GM23338 (cell line): Measurements from ENCODE around the gene ZBTB8A. TPM values are rescaled to one million over a fixed set of nuclear protein-coding genes. Genes with fewer than 3 reads are reported as not detected.

Experiments used
- ATAC-seq: fragments of 200-7000 bp; cut with Tn5 transposase; 3 replicates; pipeline ENCODE4 v1.9.1; 2020
- DNase-seq: peaks from one replicate; pipeline ENCODE4 v3.0.0-alpha.2; 2015; ENCODE audit warnings: low spot score
- H2AFZ ChIP-seq: fragments of 200-600 bp; sonication (generic); 2 replicates; pipeline ENCODE4 v1.8.0; 2016; ENCODE audit warnings: antibody characterized with exemption, mild to moderate bottlenecking, moderate library complexity
- H3F3A ChIP-seq: fragments of 200-600 bp; sonication (generic); replicated peaks from 2 replicates; pipeline ENCODE4 v1.8.0; 2017; ENCODE audit warnings: antibody characterized with exemption, mixed run types, low read depth
- H3K27ac ChIP-seq: fragments of 200-600 bp; sonication (generic); 2 replicates; pipeline ENCODE4 v1.6.1; 2016; ENCODE audit warnings: low read depth
- H3K27me3 ChIP-seq: fragments of 200-600 bp; sonication (generic); 2 replicates; pipeline ENCODE4 v1.8.0; 2016; ENCODE audit warnings: mild to moderate bottlenecking, mixed run types, moderate library complexity; ENCODE audit not compliant: insufficient read depth
- H3K36me3 ChIP-seq: fragments of 200-600 bp; sonication (generic); 2 replicates; pipeline ENCODE4 v1.8.0; 2016; ENCODE audit warnings: mild to moderate bottlenecking; ENCODE audit not compliant: insufficient read depth
- H3K4me1 ChIP-seq: fragments of 200-600 bp; sonication (generic); 2 replicates; pipeline ENCODE4 v1.8.0; 2016; ENCODE audit warnings: mild to moderate bottlenecking, moderate library complexity; ENCODE audit not compliant: insufficient read depth
- H3K4me2 ChIP-seq: fragments of 200-600 bp; sonication (generic); 2 replicates; pipeline ENCODE4 v1.7.1; 2017; ENCODE audit warnings: mixed run types
- H3K4me3 ChIP-seq: fragments of 200-600 bp; sonication (generic); 2 replicates; pipeline ENCODE4 v1.6.1; 2016; ENCODE audit warnings: mixed run types
- H3K79me2 ChIP-seq: fragments of 200-600 bp; sonication (generic); replicated peaks from 2 replicates; pipeline ENCODE4 v1.8.0; 2017; ENCODE audit warnings: mild to moderate bottlenecking; ENCODE audit not compliant: insufficient read depth
- H3K9me2 ChIP-seq: fragments of 200-600 bp; sonication (generic); 2 replicates; pipeline ENCODE4 v1.8.0; 2017; ENCODE audit not compliant: insufficient read depth
- H4K20me1 ChIP-seq: fragments of 200-600 bp; sonication (generic); replicated peaks from 2 replicates; pipeline ENCODE4 v1.8.0; 2017; ENCODE audit warnings: mild to moderate bottlenecking; ENCODE audit not compliant: insufficient read depth
- H3K27ac Mint-ChIP-seq: 2 replicates; pipeline ENCODE4 v1.8.0; 2020; ENCODE audit warnings: inconsistent platforms, mild to moderate bottlenecking, moderate library complexity, mixed read lengths
- H3K27me3 Mint-ChIP-seq: 3 replicates; pipeline ENCODE4 v1.8.0; 2022; ENCODE audit warnings: low read depth, mild to moderate bottlenecking, moderate library complexity, mixed read lengths, inconsistent platforms; ENCODE audit not compliant: insufficient read depth, poor library complexity
- H3K36me3 Mint-ChIP-seq: 3 replicates; pipeline ENCODE4 v1.8.0; 2021; ENCODE audit warnings: low read depth, mild to moderate bottlenecking, inconsistent platforms, moderate library complexity, mixed read lengths
- H3K4me1 Mint-ChIP-seq: 3 replicates; pipeline ENCODE4 v1.8.0; 2020; ENCODE audit warnings: mild to moderate bottlenecking, inconsistent platforms, mixed read lengths
- H3K4me3 Mint-ChIP-seq: 3 replicates; pipeline ENCODE4 v1.8.0; 2021; ENCODE audit warnings: moderate library complexity, mild to moderate bottlenecking, inconsistent platforms, mixed read lengths
- H3K9me3 Mint-ChIP-seq: 3 replicates; pipeline ENCODE4 v1.8.0; 2020; ENCODE audit warnings: moderate library complexity, mild to moderate bottlenecking, inconsistent platforms, mixed read lengths
- CREB1 ChIP-seq: fragments of 250-450 bp; sonication (Bioruptor Pico); IDR thresholded peaks from 2 replicates; pipeline ENCODE4 v1.5.0; 2020; ENCODE audit warnings: low read depth, mild to moderate bottlenecking, moderate library complexity
- EZH2 ChIP-seq: fragments of 200-600 bp; sonication (generic); IDR thresholded peaks from one replicate; pipeline ENCODE4 v1.8.0; 2017; ENCODE audit warnings: antibody characterized with exemption, mild to moderate bottlenecking, low read depth; ENCODE audit not compliant: unreplicated experiment
- EZH2phosphoT487 ChIP-seq: fragments of 200-600 bp; sonication (generic); IDR thresholded peaks from one replicate; pipeline ENCODE4 v1.8.1; 2018; ENCODE audit warnings: antibody characterized with exemption; ENCODE audit not compliant: unreplicated experiment
- NANOG ChIP-seq: IDR thresholded peaks from 2 replicates; pipeline ENCODE4 v1.6.1; 2016; ENCODE audit warnings: antibody characterized with exemption, borderline replicate concordance
- STAT1 ChIP-seq: IDR thresholded peaks from one replicate; pipeline ENCODE4 v1.6.1; 2016; ENCODE audit warnings: antibody characterized with exemption; ENCODE audit not compliant: unreplicated experiment
- ZNF114 ChIP-seq: fragments of 250-450 bp; sonication (Bioruptor Pico); IDR thresholded peaks from 2 replicates; pipeline ENCODE4 v1.5.0; 2020; ENCODE audit warnings: mild to moderate bottlenecking, moderate library complexity
- ZNF331 ChIP-seq: fragments of 250-450 bp; sonication (Bioruptor Pico); IDR thresholded peaks from 2 replicates; pipeline ENCODE4 v1.5.0; 2020; ENCODE audit warnings: low read depth, mild to moderate bottlenecking, moderate library complexity
- polyA plus RNA-seq: library from polyadenylated mRNA; unstranded; fragments of >200 nt; fragmentation: Nextera tagmentation; extraction: Ambion mirVana; gene quantifications from 2 replicates; pipeline ENCODE4 v1.2.1, GENCODE V29; 2016
- total RNA-seq: library from RNA; depleted of rRNA; stranded (reverse); fragments of >200 nt; shearing (Covaris generic); gene quantifications from 2 replicates; pipeline ENCODE4 v1.2.3, GENCODE V29; 2014
- TF ChIP-seq, protein P1 (sequence below), 2 experiments: fragments of 200-600 bp in 1 of 2; sonication (generic) in 1 of 2; conservative IDR thresholded peaks; 2 replicates each; pipeline versions ENCODE4 v1.5.1 to v1.6.1; 2016 to 2017; ENCODE audit warnings: antibody characterized with exemption in 2 of 2, low read depth in 2 of 2, mild to moderate bottlenecking in 2 of 2, moderate library complexity in 1 of 2
- TF ChIP-seq, protein P2 (sequence below): IDR thresholded peaks from 2 replicates; pipeline ENCODE4 v1.6.1; 2016; ENCODE audit warnings: antibody characterized with exemption
- TF ChIP-seq, protein P3 (sequence below): IDR thresholded peaks from one replicate; pipeline ENCODE4 v1.6.1; 2018; ENCODE audit warnings: antibody characterized with exemption; ENCODE audit not compliant: unreplicated experiment

Gene ZBTB8A
- total and polyA plus RNA-seq, 2 experiments from 2014 or later: 6.1 to 8.4 TPM

DNA sequence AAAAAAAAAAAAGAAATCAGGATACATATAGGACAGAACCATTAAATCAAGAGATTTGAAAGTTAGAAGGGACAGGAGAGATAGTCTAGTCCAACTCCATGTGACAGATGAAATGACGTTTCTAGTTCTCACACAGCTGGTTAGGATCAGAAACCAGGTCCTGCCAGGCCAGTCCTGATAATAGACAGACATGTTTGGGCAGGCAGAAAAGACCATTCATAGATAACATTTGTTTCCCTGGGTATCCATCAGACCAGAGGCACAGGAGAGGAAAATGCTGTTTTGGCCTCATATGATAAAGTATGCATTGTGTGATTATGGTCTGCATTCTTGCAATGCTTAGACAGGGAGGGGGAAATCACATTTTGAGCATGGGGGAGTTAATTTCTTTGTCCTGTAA is 45.0 kb upstream of the ZBTB8A start:
- Mint-ChIP-seq H3K36me3 (no peaks in the 10 kb centered on the region), H3K9me3 (no peaks in the 10 kb centered on the region), H3K27ac (no peak overlapping the region), H3K27me3 (no peaks in the 10 kb centered on the region), H3K4me1 (peaks cover 6% of the 10 kb centered on the region; the same call in 2 of the 3 replicates), H3K4me3 (no peak overlapping the region)
- no peaks in the 10 kb centered on the region for H3K9me2 ChIP-seq
- ATAC-seq: no peak
- no peaks in the 10 kb centered on the region for H3K79me2 ChIP-seq
- H3K4me2 ChIP-seq: no peak overlapping the region
- no peak overlapping the region for H3K27ac ChIP-seq
- no peak overlapping the region for H3K4me3 ChIP-seq
- TF ChIP-seq, protein P1, sequence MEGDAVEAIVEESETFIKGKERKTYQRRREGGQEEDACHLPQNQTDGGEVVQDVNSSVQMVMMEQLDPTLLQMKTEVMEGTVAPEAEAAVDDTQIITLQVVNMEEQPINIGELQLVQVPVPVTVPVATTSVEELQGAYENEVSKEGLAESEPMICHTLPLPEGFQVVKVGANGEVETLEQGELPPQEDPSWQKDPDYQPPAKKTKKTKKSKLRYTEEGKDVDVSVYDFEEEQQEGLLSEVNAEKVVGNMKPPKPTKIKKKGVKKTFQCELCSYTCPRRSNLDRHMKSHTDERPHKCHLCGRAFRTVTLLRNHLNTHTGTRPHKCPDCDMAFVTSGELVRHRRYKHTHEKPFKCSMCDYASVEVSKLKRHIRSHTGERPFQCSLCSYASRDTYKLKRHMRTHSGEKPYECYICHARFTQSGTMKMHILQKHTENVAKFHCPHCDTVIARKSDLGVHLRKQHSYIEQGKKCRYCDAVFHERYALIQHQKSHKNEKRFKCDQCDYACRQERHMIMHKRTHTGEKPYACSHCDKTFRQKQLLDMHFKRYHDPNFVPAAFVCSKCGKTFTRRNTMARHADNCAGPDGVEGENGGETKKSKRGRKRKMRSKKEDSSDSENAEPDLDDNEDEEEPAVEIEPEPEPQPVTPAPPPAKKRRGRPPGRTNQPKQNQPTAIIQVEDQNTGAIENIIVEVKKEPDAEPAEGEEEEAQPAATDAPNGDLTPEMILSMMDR (conservative IDR thresholded peaks at IDR 0.05; ENCODE audit: low read depth in 2 of 2): no peak
- no peak for DNase-seq
- H4K20me1 ChIP-seq: no peaks in the 10 kb centered on the region
- no peaks in the 10 kb centered on the region for H3K4me1 ChIP-seq
- H3K27me3 ChIP-seq: no peaks in the 10 kb centered on the region
- 0 out of 2 replicates have a peak, but pooled peaks cover 10% of the 10 kb centered on the region for H3F3A ChIP-seq
- no peaks in the 10 kb centered on the region for H3K36me3 ChIP-seq
- no peak overlapping the region for H2AFZ ChIP-seq

DNA sequence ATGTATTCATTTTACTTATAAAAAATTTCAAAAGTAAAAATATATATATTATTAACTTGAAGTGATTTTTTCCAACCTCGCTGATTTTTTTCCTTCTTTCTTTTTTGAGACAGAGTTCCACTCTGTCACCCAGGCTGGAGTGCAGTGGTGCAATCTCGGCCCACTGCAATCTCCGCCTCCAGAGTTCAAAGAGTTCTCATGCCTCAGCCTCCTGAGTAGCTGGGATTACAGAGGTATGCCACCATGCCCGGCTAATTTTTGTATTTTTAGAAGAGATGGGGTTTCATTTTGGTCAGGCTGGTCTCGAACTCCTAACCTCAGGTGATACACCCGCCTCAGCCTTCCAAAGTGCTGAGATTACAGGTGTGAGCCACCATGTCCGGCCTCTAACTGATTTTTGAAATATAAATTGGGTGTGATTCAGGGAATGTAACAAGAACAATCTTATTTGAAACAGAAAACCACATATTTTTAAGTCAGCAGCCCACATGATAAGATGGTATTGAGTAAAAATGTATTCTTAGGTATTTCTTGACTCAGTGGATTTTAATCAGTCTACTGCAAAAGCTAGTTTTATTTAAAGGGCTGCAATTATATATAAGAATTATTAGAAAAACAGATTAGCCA is 44.4 kb upstream of the ZBTB8A start:
- DNase-seq (no peak), ATAC-seq (no peak)
- Histone ChIP-seq H3K36me3 (no peaks in the 10 kb centered on the region), H3F3A (0 out of 2 replicates have a peak, but pooled peaks cover 15% of the 10 kb centered on the region), H3K4me2 (no peak overlapping the region), H3K27me3 (no peaks in the 10 kb centered on the region), H3K9me2 (no peaks in the 10 kb centered on the region), H3K4me1 (no peaks in the 10 kb centered on the region), H3K27ac (no peak overlapping the region), H3K4me3 (no peak overlapping the region), H4K20me1 (no peaks in the 10 kb centered on the region), H2AFZ (no peak overlapping the region), H3K79me2 (no peaks in the 10 kb centered on the region)
- H3K36me3 Mint-ChIP-seq: no peaks in the 10 kb centered on the region
- H3K9me3 Mint-ChIP-seq: no peaks in the 10 kb centered on the region
- H3K27me3 Mint-ChIP-seq: peaks cover 3% of the 10 kb centered on the region
- no peak overlapping the region for H3K4me3 Mint-ChIP-seq
- no peak overlapping the region for H3K27ac Mint-ChIP-seq
- H3K4me1 Mint-ChIP-seq: peaks cover 8% of the 10 kb centered on the region; the same call in 2 of the 3 replicates
- TF ChIP-seq, protein P2, sequence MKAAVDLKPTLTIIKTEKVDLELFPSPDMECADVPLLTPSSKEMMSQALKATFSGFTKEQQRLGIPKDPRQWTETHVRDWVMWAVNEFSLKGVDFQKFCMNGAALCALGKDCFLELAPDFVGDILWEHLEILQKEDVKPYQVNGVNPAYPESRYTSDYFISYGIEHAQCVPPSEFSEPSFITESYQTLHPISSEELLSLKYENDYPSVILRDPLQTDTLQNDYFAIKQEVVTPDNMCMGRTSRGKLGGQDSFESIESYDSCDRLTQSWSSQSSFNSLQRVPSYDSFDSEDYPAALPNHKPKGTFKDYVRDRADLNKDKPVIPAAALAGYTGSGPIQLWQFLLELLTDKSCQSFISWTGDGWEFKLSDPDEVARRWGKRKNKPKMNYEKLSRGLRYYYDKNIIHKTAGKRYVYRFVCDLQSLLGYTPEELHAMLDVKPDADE: no peak
- no peak for TF ChIP-seq ZNF114
- no peak for TF ChIP-seq NANOG
- TF ChIP-seq, protein P3, sequence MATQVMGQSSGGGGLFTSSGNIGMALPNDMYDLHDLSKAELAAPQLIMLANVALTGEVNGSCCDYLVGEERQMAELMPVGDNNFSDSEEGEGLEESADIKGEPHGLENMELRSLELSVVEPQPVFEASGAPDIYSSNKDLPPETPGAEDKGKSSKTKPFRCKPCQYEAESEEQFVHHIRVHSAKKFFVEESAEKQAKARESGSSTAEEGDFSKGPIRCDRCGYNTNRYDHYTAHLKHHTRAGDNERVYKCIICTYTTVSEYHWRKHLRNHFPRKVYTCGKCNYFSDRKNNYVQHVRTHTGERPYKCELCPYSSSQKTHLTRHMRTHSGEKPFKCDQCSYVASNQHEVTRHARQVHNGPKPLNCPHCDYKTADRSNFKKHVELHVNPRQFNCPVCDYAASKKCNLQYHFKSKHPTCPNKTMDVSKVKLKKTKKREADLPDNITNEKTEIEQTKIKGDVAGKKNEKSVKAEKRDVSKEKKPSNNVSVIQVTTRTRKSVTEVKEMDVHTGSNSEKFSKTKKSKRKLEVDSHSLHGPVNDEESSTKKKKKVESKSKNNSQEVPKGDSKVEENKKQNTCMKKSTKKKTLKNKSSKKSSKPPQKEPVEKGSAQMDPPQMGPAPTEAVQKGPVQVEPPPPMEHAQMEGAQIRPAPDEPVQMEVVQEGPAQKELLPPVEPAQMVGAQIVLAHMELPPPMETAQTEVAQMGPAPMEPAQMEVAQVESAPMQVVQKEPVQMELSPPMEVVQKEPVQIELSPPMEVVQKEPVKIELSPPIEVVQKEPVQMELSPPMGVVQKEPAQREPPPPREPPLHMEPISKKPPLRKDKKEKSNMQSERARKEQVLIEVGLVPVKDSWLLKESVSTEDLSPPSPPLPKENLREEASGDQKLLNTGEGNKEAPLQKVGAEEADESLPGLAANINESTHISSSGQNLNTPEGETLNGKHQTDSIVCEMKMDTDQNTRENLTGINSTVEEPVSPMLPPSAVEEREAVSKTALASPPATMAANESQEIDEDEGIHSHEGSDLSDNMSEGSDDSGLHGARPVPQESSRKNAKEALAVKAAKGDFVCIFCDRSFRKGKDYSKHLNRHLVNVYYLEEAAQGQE: no peak
- TF ChIP-seq CREB1 (CRISPR knock-in tag): no peak
- TF ChIP-seq EZH2: no peak
- TF ChIP-seq EZH2phosphoT487: no peak
- TF ChIP-seq, protein P1 (conservative IDR thresholded peaks at IDR 0.05; ENCODE audit: low read depth in 2 of 2): no peak
- no peak for TF ChIP-seq ZNF331 (CRISPR knock-in tag)
- no peak for TF ChIP-seq STAT1
